ENCODE measurements around the gene NR6A1.

NR6A1 gene

GRCh38 chr9:124541824-124542223 is 229.3 kb downstream of the NR6A1 start:
- Histone ChIP-seq H3K27ac (ENCODE audit: low read length) (no peak overlapping the region), H3K4me1 (ENCODE audit: control insufficient read depth, insufficient read depth, low read length) (no peaks in the 10 kb centered on the region), H3K36me3 (ENCODE audit: control insufficient read depth, insufficient read depth, low read length) (no peaks in the 10 kb centered on the region), H3K27me3 (ENCODE audit: control insufficient read depth, insufficient read depth, low read length) (no peaks in the 10 kb centered on the region), H3K9me3 (ENCODE audit: control insufficient read depth, insufficient read depth, low read length) (no peaks in the 10 kb centered on the region), H3K4me3 (ENCODE audit: low read length) (no peak overlapping the region)
- no peak for DNase-seq (ENCODE audit: low read depth, low spot score)

- Histone ChIP-seq H3K9me3 (ENCODE audit: control insufficient read depth, insufficient read depth, low read length) (no peaks in the 10 kb centered on the region), H3K4me3 (ENCODE audit: low read length) (no peak overlapping the region), H3K4me1 (ENCODE audit: control insufficient read depth, insufficient read depth, low read length) (no peaks in the 10 kb centered on the region), H3K27ac (ENCODE audit: low read length) (no peak overlapping the region), H3K27me3 (ENCODE audit: control insufficient read depth, insufficient read depth, low read length) (no peaks in the 10 kb centered on the region), H3K36me3 (ENCODE audit: control insufficient read depth, insufficient read depth, low read length) (no peaks in the 10 kb centered on the region)
- DNase-seq (ENCODE audit: low read depth, low spot score) = no peak
- no CpG with 5 or more reads among the region's 8 CpGs for WGBS (ENCODE audit: insufficient coverage, insufficient read length)
Measured at GRCh38 chr9:124537926-124538325, 233.2 kb downstream of the NR6A1 start.

GRCh38 chr9:124535846-124536245 is 235.3 kb downstream of the NR6A1 start:
- no peaks in the 10 kb centered on the region for H3K9me3 ChIP-seq (ENCODE audit: control insufficient read depth, insufficient read depth, low read length)
- H3K36me3 ChIP-seq (ENCODE audit: control insufficient read depth, insufficient read depth, low read length) = no peaks in the 10 kb centered on the region
- no peaks in the 10 kb centered on the region for H3K4me1 ChIP-seq (ENCODE audit: control insufficient read depth, insufficient read depth, low read length)
- H3K27ac ChIP-seq (ENCODE audit: low read length) = no peak overlapping the region
- no peak overlapping the region for H3K4me3 ChIP-seq (ENCODE audit: low read length)
- no peak for DNase-seq (ENCODE audit: low read depth, low spot score)
- WGBS (ENCODE audit: insufficient coverage, insufficient read length) = no CpG with 5 or more reads among the region's 10 CpGs
- no peaks in the 10 kb centered on the region for H3K27me3 ChIP-seq (ENCODE audit: control insufficient read depth, insufficient read depth, low read length)

DNA sequence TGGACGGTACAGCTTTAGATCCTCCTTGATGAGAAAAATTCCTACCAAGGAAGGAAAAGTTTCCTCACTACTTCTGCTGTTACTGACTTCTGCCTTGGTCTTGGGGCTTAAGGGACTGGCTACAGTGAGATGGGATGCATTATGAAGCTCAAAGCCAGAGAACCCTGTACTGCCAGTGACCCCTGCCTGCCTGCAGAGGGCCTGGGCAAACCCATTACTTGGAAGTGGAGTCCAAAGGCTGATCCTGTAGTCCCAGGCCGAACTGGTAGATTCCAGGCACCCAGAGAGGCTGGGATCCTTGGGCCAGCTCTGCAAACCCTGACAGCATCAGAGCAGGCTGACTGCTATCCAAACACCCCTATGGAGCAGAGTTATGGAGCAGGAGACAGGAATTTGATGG is 238.2 kb downstream of the NR6A1 start:
- H3K36me3 ChIP-seq (ENCODE audit: control insufficient read depth, insufficient read depth, low read length) = no peaks in the 10 kb centered on the region

GRCh38 chr9:124531115-124531514 is 240.0 kb downstream of the NR6A1 start:
- no peaks in the 10 kb centered on the region for H3K4me1 ChIP-seq (ENCODE audit: control insufficient read depth, insufficient read depth, low read length)
- no peaks in the 10 kb centered on the region for H3K27me3 ChIP-seq (ENCODE audit: control insufficient read depth, insufficient read depth, low read length)
- no peak for DNase-seq (ENCODE audit: low read depth, low spot score)
- H3K36me3 ChIP-seq (ENCODE audit: control insufficient read depth, insufficient read depth, low read length) = peaks cover 4% of the 10 kb centered on the region; the same call in 1 of the 2 replicates
- H3K9me3 ChIP-seq (ENCODE audit: control insufficient read depth, insufficient read depth, low read length) = no peaks in the 10 kb centered on the region
- WGBS (ENCODE audit: insufficient coverage, insufficient read length) = no CpG with 5 or more reads among the region's 2 CpGs
- H3K27ac ChIP-seq (ENCODE audit: low read length) = no peak overlapping the region
- no peak overlapping the region for H3K4me3 ChIP-seq (ENCODE audit: low read length)

More for the DNA sequence above, 238.2 kb downstream of the NR6A1 start:
- Histone ChIP-seq H3K4me3 (ENCODE audit: low read length) (no peak overlapping the region), H3K27ac (ENCODE audit: low read length) (no peak overlapping the region), H3K9me3 (ENCODE audit: control insufficient read depth, insufficient read depth, low read length) (no peaks in the 10 kb centered on the region), H3K27me3 (ENCODE audit: control insufficient read depth, insufficient read depth, low read length) (no peaks in the 10 kb centered on the region), H3K4me1 (ENCODE audit: control insufficient read depth, insufficient read depth, low read length) (no peaks in the 10 kb centered on the region)
- WGBS (ENCODE audit: insufficient coverage, insufficient read length) = no CpG with 5 or more reads among the region's 2 CpGs
- DNase-seq (ENCODE audit: low read depth, low spot score) = no peak

GRCh38 chr9:124530246-124530645 is 240.9 kb downstream of the NR6A1 start:
- Histone ChIP-seq H3K36me3 (ENCODE audit: control insufficient read depth, insufficient read depth, low read length) (peaks cover 7% of the 10 kb centered on the region; the same call in 1 of the 2 replicates), H3K4me3 (ENCODE audit: low read length) (no peak overlapping the region), H3K9me3 (ENCODE audit: control insufficient read depth, insufficient read depth, low read length) (no peaks in the 10 kb centered on the region), H3K27ac (ENCODE audit: low read length) (no peak overlapping the region), H3K4me1 (ENCODE audit: control insufficient read depth, insufficient read depth, low read length) (no peaks in the 10 kb centered on the region), H3K27me3 (ENCODE audit: control insufficient read depth, insufficient read depth, low read length) (no peaks in the 10 kb centered on the region)
- no CpG with 5 or more reads among the region's 4 CpGs for WGBS (ENCODE audit: insufficient coverage, insufficient read length)
- no peak for DNase-seq (ENCODE audit: low read depth, low spot score)

- H3K4me1 ChIP-seq (ENCODE audit: control insufficient read depth, insufficient read depth, low read length) = no peaks in the 10 kb centered on the region
- H3K4me3 ChIP-seq (ENCODE audit: low read length) = no peak overlapping the region
- DNase-seq (ENCODE audit: low read depth, low spot score) = no peak
- no peak overlapping the region for H3K27ac ChIP-seq (ENCODE audit: low read length)
- H3K36me3 ChIP-seq (ENCODE audit: control insufficient read depth, insufficient read depth, low read length) = peaks cover 10% of the 10 kb centered on the region; the same call in 1 of the 2 replicates
- no peaks in the 10 kb centered on the region for H3K27me3 ChIP-seq (ENCODE audit: control insufficient read depth, insufficient read depth, low read length)
- H3K9me3 ChIP-seq (ENCODE audit: control insufficient read depth, insufficient read depth, low read length) = no peaks in the 10 kb centered on the region
- no CpG with 5 or more reads among the region's 3 CpGs for WGBS (ENCODE audit: insufficient coverage, insufficient read length)
Measured at GRCh38 chr9:124527781-124528180, 243.3 kb downstream of the NR6A1 start.

GRCh38 chr9:124526174-124526573 is 244.9 kb downstream of the NR6A1 start:
- WGBS (ENCODE audit: insufficient coverage, insufficient read length) = no CpG with 5 or more reads among the region's 2 CpGs
- Histone ChIP-seq H3K9me3 (ENCODE audit: control insufficient read depth, insufficient read depth, low read length) (no peaks in the 10 kb centered on the region), H3K36me3 (ENCODE audit: control insufficient read depth, insufficient read depth, low read length) (peaks cover 10% of the 10 kb centered on the region; the same call in 1 of the 2 replicates), H3K27ac (ENCODE audit: low read length) (no peak overlapping the region), H3K4me1 (ENCODE audit: control insufficient read depth, insufficient read depth, low read length) (no peaks in the 10 kb centered on the region), H3K27me3 (ENCODE audit: control insufficient read depth, insufficient read depth, low read length) (no peaks in the 10 kb centered on the region), H3K4me3 (ENCODE audit: low read length) (no peak overlapping the region)
- DNase-seq (ENCODE audit: low read depth, low spot score) = no peak

- Histone ChIP-seq H3K4me3 (ENCODE audit: low read length) (no peak overlapping the region), H3K27ac (ENCODE audit: low read length) (no peak overlapping the region), H3K27me3 (ENCODE audit: control insufficient read depth, insufficient read depth, low read length) (no peaks in the 10 kb centered on the region), H3K9me3 (ENCODE audit: control insufficient read depth, insufficient read depth, low read length) (no peaks in the 10 kb centered on the region), H3K36me3 (ENCODE audit: control insufficient read depth, insufficient read depth, low read length) (peaks cover 10% of the 10 kb centered on the region; the same call in 1 of the 2 replicates), H3K4me1 (ENCODE audit: control insufficient read depth, insufficient read depth, low read length) (no peaks in the 10 kb centered on the region)
- WGBS (ENCODE audit: insufficient coverage, insufficient read length) = no CpG with 5 or more reads among the region's 7 CpGs
- no peak for DNase-seq (ENCODE audit: low read depth, low spot score)
Measured at GRCh38 chr9:124522121-124523098, 248.7 kb downstream of the NR6A1 start.

GRCh38 chr9:124521142-124521541 is 250.0 kb downstream of the NR6A1 start:
- peaks cover 6% of the 10 kb centered on the region; the same call in 1 of the 2 replicates for H3K36me3 ChIP-seq (ENCODE audit: control insufficient read depth, insufficient read depth, low read length)
- H3K4me3 ChIP-seq (ENCODE audit: low read length) = no peak overlapping the region
- H3K9me3 ChIP-seq (ENCODE audit: control insufficient read depth, insufficient read depth, low read length) = no peaks in the 10 kb centered on the region
- H3K27ac ChIP-seq (ENCODE audit: low read length) = no peak overlapping the region
- H3K27me3 ChIP-seq (ENCODE audit: control insufficient read depth, insufficient read depth, low read length) = no peaks in the 10 kb centered on the region
- no peak for DNase-seq (ENCODE audit: low read depth, low spot score)
- WGBS (ENCODE audit: insufficient coverage, insufficient read length) = no CpG with 5 or more reads among the region's 3 CpGs
- H3K4me1 ChIP-seq (ENCODE audit: control insufficient read depth, insufficient read depth, low read length) = no peaks in the 10 kb centered on the region

Measured in iPS DF 6.9 (cell line).